GM19455 (cell line): ENCODE measurements around the gene COX8A.

Experiments used
- ATAC-seq: cut with Tn5 transposase; IDR thresholded peaks from one replicate; pipeline ENCODE4 v1.9.1; 2021; ENCODE audit not compliant: unreplicated experiment

The COX8A gene

DNA sequence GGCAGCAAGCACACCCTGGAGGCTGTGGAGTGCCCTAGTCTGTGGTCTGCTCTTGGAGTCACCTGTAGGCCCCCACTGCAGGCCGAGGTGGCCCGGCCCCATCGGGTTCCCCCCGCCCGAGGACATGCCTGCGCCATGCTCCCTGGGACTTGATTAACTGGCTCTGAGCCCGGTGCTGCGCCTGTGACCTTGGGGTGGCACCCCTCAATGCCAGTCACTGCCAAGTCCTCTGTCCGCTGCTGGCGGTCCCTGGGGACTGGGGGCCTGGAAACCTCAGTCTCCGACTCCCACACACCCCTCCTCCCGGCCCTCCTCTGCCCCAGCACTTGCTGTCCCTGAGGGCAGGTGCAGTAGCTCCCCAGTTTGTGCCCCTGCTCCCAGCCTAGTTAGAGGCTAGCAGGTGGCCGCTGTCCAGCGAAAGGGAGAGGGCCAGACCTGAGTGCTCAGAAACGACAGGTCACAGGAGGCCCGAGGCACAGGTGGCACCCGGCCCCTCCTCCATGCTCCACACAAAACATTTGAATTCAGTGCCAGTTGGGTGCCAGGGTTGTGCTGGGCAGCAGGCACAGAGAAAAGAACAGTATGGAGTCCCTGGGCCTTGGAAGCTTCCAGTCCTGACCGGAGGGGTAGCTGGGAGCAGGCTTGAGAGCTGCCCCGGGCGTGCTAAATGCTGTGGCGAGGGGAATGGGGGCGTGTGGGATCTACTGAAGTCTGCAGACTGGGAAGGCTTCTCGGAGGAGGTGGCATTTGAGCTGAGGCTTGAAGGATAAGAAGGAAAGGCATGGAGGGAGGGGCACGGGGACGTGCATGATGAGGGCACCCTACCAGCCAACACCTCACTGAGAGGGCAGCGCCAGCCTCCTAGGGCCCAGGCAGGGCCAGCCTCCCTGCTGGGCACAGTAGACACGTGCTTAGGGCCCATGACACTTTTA is 45.0 kb downstream of the COX8A start:
- ATAC-seq, result no peak

DNA sequence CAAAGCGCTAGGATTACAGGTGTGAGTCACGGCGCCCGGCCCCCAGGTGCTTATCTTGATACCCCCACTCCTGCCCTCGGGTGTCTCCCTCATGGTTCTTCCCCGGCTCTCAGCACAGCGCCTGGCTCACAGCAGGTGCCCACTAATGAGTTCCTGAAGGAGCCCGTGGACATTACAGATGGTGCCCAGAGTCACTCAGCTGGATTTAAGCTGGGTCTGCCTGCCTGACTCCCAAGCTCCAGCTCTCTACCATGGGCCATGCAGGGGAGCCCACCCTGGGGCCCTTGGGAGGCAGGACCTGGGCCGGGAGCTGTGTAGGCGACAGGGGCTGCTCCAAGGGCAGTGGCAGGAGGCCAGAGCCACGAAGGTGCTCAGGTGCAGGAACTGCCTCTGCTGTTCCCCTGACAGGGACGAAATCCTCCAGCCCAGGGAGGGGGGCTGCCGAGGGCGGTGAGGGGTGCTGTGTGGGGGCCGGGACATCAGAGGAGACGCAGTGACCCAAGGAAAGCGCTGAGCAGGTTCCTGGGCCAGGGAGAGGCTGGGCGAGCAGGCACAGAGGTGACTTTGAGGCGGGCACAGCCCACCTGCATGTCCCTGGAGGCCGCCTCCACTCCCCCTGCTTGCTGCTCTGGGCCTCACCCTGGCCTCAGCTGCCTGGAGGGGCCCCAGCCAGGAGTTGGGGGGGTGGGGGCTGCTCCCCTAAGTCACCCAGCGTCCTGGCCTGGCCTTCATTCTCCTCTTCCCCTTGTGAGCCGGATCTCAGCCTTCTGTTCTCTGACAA is 46.7 kb downstream of the COX8A start:
- no peak for ATAC-seq

DNA sequence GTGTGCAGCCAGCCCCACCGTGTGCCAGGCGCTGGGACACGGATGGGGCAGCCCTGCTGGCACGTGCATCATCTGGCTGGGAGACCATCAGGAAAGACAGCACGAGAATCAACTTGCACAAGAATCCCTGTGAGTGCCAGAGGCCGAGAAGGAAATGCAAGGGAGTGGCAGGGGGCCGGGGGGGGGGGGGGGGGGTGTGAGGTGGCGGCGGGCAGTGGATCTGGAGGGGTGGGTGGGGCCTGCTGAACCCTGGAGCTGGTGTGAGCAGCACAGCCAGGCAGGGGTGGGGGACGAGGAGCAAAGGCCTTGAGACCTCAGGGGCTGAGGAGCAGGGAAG is 47.3 kb downstream of the COX8A start:
- ATAC-seq, result no peak

DNA sequence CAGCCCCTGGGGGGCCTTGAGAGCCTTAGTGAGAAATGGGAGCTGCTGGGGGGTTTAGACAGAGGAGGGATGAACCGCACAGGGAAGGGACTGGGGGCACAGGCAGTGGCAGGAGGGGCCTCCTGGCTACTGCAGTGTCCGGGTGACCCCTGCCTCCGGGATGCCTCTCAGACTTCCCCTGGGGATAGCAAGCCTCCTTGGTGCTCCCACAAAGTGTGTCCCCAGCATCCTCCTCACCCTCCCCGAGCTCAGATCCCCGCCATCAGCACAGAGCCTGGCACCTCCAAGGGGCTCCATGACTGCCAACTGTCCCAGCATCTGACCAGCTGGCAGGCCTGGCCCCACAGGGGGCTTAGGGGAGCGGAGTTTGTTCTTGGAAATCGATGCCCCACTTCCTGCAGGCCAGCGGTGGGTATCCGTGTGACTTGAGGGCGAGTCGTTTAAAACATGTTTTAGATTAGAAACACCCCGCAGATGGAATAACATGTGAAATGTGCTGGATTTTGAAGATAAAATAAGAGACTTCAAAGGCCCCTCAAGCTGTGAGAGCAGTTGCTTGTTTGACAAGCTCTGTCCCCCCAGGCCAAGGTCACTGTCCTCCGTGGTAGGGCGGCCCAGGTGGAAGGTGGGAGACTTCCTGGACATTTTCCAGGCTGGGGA is 47.8 kb downstream of the COX8A start:
- ATAC-seq, result no peak

DNA sequence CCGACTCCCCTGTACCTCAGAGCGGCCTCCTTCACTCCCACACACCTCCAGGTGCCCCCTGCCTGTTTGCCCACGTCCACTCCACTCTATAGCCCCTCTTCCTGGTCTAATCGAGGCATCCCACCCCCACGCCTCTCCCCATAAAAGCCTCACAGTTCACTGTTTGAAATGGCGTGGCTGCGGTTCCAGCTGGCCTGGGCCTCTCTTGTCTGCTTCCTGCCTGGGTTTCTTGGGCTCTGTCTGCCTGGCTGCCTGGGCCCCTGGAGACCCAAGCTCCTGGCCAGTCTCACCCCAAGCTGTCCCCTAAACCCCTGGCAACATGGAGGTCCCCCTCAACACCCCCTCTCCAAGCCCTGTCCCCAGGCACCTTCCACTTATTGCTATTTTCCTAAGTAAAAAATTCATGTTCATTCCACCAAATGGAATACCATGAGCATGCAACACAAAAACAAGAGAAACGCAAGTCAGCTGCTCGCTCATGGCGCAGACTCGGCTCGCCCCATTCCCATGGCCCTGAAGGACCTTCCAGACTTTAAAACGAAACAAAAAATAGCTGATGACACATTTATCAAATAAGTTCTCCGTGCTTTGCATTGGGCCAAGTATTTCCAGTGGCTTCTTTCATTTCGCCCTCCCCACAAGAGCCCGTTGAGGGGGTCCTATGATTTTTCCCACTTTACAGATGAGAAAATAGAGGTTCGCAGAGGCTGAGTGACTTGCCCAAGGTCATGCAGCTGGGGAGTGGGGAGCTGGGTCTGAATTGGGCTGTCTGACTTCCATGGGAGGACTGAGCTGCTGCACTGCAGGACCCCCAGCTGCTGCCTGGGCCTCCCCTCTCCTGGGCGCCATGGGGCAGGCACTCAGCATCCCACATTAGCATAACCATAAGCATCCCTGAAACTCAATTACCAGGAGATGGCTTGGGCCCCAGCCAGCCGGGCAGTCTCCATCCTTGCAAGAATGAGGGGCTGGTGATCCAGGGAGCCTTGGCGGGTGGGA is 49.6 kb downstream of the COX8A start:
- no peak for ATAC-seq

DNA sequence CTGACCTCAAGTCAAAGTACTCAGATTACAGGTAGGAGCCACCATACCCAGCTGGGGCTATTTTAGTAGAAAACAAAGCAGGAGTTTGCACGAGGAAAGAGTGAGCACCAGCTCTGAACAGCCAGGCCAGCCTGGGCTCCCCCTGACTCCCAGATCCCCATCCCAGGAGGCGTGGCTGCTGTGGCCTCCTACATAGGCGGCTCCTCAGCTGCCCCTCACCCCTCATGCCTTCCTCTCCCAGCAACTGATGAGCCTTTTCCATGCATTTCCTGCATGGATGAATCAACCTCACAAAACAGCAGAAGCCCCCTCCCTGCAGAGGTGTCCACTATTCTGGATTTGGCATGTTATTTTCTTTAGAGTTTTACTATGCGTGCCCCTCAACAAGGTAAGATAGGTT is 50.8 kb downstream of the COX8A start:
- no peak for ATAC-seq
